ENCODE data around the gene ADGRE1.

- TF ChIP-seq POLR2A (IDR thresholded peaks at IDR 0.05) (no peak), CTCF (IDR thresholded peaks at IDR 0.05) (no peak)
Measured at GRCh38 chr19:6842871-6843607, 44.3 kb upstream of the ADGRE1 start.

Data from sigmoid colon (tissue), 3 donors.